ENCODE measurements around the gene SIGLEC11. TPM values are rescaled to one million over a fixed set of nuclear protein-coding genes. Genes with fewer than 3 reads are reported as not detected.
A peak's percentile ranks its signal among the peaks of the same experiment; 100 is the strongest.

The SIGLEC11 gene
- total RNA-seq, 6 experiments from 2014 or later = 0.74 to 3.0 (median 1.7) TPM

DNA sequence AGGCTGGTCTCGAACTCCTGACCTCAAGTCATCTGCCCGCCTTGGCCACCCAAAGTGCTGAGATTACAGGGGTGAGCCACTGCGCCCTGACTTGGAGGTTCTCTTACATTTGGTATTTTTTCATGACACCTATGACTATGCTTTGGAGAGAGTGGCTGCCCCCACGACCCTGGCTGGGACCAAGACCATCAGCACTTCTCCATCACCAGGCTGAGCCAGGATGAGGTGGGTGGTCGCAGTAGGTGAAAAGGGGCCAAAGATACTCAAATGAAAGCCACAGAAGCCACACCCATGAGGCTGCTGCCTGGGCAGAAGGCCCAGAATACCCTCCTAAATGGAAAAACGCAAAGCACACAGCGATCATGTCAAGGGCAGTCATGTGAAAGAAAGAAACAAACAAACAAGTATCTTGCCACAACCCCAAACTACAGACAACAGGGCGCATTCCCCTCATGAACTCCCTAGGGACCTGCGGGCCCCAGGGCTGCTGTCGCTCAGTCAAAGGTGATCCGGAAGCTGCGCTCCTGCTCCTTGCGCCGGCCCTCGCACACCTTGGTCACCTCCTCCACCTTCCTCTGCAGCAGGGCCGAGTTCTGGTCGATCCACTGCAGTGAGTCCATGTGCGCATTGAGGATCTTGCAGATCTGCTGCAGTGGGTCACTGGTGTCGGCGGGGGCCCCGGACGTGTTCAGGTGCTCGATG, 53.1 kb downstream of the SIGLEC11 start:
- intact Hi-C loops (cut with DNase I) = no loop called here
- 92% methylated on average over 10 of the region's 23 CpGs for WGBS (ENCODE audit: insufficient coverage, low coverage, low lambda C conversion rate, missing lambda C conversion rate)
- Histone ChIP-seq H3K9me3 (no peaks in the 10 kb centered on the region), H3K4me1 (peaks cover 0 to 14% (median 6%) of the 10 kb centered on the region in 4 donors), H3K36me3 (peaks cover 0 to 17% (median 5%) of the 10 kb centered on the region in 4 donors), H3K4me3 (no peak overlapping the region), H3K27me3 (no peaks in the 10 kb centered on the region), H3K27ac (no peak overlapping the region)
- TF ChIP-seq, protein P1, sequence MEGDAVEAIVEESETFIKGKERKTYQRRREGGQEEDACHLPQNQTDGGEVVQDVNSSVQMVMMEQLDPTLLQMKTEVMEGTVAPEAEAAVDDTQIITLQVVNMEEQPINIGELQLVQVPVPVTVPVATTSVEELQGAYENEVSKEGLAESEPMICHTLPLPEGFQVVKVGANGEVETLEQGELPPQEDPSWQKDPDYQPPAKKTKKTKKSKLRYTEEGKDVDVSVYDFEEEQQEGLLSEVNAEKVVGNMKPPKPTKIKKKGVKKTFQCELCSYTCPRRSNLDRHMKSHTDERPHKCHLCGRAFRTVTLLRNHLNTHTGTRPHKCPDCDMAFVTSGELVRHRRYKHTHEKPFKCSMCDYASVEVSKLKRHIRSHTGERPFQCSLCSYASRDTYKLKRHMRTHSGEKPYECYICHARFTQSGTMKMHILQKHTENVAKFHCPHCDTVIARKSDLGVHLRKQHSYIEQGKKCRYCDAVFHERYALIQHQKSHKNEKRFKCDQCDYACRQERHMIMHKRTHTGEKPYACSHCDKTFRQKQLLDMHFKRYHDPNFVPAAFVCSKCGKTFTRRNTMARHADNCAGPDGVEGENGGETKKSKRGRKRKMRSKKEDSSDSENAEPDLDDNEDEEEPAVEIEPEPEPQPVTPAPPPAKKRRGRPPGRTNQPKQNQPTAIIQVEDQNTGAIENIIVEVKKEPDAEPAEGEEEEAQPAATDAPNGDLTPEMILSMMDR (IDR thresholded peaks at IDR 0.05) = no peak
- no peak for TF ChIP-seq POLR2A (IDR thresholded peaks at IDR 0.05)
- ATAC-seq (no peak), DNase-seq (no peak)

DNA sequence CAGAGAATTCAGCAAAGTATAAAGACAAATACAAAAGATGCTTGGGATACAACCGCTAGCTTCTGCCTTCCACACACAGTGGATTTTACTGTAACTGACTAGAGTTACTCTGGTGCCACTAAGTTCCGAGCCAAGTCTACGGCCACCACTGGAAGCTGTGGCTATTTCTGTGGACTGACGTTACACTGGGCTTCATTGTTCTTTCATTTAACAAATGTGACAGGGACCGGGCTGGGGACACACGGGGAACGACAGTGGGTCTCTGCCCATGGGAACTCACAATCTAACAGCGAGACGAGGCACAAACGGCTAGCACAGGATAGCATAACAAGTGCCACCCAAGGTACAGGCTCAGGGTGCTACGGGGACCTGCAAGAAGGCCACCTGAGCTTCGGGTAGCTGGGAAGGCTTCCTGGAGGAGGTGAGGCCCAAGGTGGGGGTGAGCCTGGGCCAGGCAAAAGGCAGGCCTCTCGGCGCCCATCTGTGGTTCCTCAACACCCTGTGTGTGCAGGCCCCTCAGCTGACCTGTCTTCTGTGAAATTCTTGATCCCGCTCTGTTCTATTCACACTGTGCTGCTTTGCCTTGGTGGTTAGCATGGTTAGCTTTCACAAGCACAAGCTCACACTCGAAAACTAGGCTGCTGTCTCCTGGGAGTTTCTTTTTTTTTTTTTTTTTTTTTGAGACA, 54.0 kb downstream of the SIGLEC11 start:
- intact Hi-C loops (cut with DNase I) = no loop called here
- Histone ChIP-seq H3K4me3 (no peak overlapping the region), H3K4me1 (peaks cover 0 to 14% (median 6%) of the 10 kb centered on the region in 4 donors), H3K27ac (no peak overlapping the region), H3K9me3 (no peaks in the 10 kb centered on the region), H3K36me3 (peaks cover 0 to 16% (median 5%) of the 10 kb centered on the region in 4 donors), H3K27me3 (no peaks in the 10 kb centered on the region)
- no peak for DNase-seq
- 85% methylated on average over 6 of the region's 16 CpGs for WGBS (ENCODE audit: insufficient coverage, low coverage, low lambda C conversion rate, missing lambda C conversion rate)
- ATAC-seq = no peak
- TF ChIP-seq, protein P1 (IDR thresholded peaks at IDR 0.05) = no peak
- no peak for TF ChIP-seq POLR2A (IDR thresholded peaks at IDR 0.05)

GRCh38 chr19:49904136-49904535, 56.8 kb downstream of the SIGLEC11 start:
- no peak for TF ChIP-seq POLR2A (IDR thresholded peaks at IDR 0.05)
- TF ChIP-seq, protein P1 (IDR thresholded peaks at IDR 0.05) = no peak
- Histone ChIP-seq H3K27ac (no peak overlapping the region), H3K4me3 (no peak overlapping the region), H3K36me3 (peaks cover 0 to 14% (median 5%) of the 10 kb centered on the region in 4 donors), H3K27me3 (no peaks in the 10 kb centered on the region), H3K4me1 (no peaks in the 10 kb centered on the region), H3K9me3 (no peaks in the 10 kb centered on the region)
- ATAC-seq (peak in 2 of 4 donors; percentile 20 to 24), DNase-seq (no peak)
- intact Hi-C loops (cut with DNase I) = loop anchor here in 1 of 2 donors (5.0 kb wide), 1 partner anchor 413 kb away; no protein-coding TSS in a partner anchor
- 50% methylated on average over 6 of the region's 6 CpGs for WGBS (ENCODE audit: insufficient coverage, low coverage, low lambda C conversion rate, missing lambda C conversion rate)

Other genes with a start within 250 kb of the SIGLEC11 start
- not detected for gene TSKS, start 197.9 kb downstream of the SIGLEC11 start, total RNA-seq
- 100 to 1,000 TPM in 1 of 6 experiments, 10 to 100 TPM in 5; 38.7 to 103 (median 49.8) TPM for gene AP2A1, start 194.2 kb downstream of the SIGLEC11 start, total RNA-seq
- gene FUZ, start 147.9 kb downstream of the SIGLEC11 start, total RNA-seq = 10 to 100 TPM in 1 of 6 experiments, 1 to 10 TPM in 5; 3.7 to 10.7 (median 6.3) TPM
- 10 to 100 TPM in 5 of 6 experiments, 1 to 10 TPM in 1; 9.9 to 16.3 (median 11.8) TPM for gene MED25, start 142.9 kb downstream of the SIGLEC11 start, total RNA-seq
- gene PTOV1, start 110.0 kb downstream of the SIGLEC11 start, total RNA-seq = 10 to 100 TPM; 44.4 to 93.0 (median 69.6) TPM
- gene PNKP, start 93.6 kb downstream of the SIGLEC11 start, total RNA-seq = 10 to 100 TPM; 21.0 to 37.5 (median 27.9) TPM
- gene AKT1S1, start 83.8 kb downstream of the SIGLEC11 start, total RNA-seq = 10 to 100 TPM; 18.2 to 27.0 (median 22.4) TPM
- gene TBC1D17, start 83.5 kb downstream of the SIGLEC11 start, total RNA-seq = 10 to 100 TPM; 12.6 to 38.1 (median 27.8) TPM
- gene IL4I1, start 64.3 kb downstream of the SIGLEC11 start, total RNA-seq = 1 to 10 TPM in 2 of 6 experiments, under 1 TPM in 1, not detected in 3; 0.56 to 4.2 (median 1.0) TPM
- 1,000 to 10,000 TPM in 1 of 6 experiments, 100 to 1,000 TPM in 5; 475 to 1,724 (median 619) TPM for gene ATF5, start 32.0 kb downstream of the SIGLEC11 start, total RNA-seq
- gene NUP62, start 31.7 kb downstream of the SIGLEC11 start, total RNA-seq = 10 to 100 TPM in 5 of 6 experiments, 1 to 10 TPM in 1; 9.3 to 55.5 (median 32.6) TPM
- 10 to 100 TPM; 29.6 to 44.2 (median 33.0) TPM for gene VRK3, start 64.2 kb upstream of the SIGLEC11 start, total RNA-seq
- gene ZNF473, start 64.8 kb upstream of the SIGLEC11 start, total RNA-seq = 1 to 10 TPM; 3.1 to 6.0 (median 3.6) TPM
- gene IZUMO2, start 202.1 kb upstream of the SIGLEC11 start, total RNA-seq = not detected
- gene MYH14, start 242.4 kb upstream of the SIGLEC11 start, total RNA-seq = 10 to 100 TPM; 49.1 to 89.0 (median 65.8) TPM

Measured in right lobe of liver (tissue), 6 donors.